K562 (cell line): ENCODE data around the gene CASTOR1. TPM values are rescaled to one million over a fixed set of nuclear protein-coding genes. Genes with fewer than 3 reads are reported as not detected.

Experiments used
- ATAC-seq: fragments of 200-7000 bp; cut with Tn5 transposase; 3 replicates; pipeline ENCODE4 v1.9.1; 2020; ENCODE audit warnings: moderate library complexity
- BruUV-seq: library from RNA; stranded (reverse); fragments of 400-500 nt; replicated peaks from 2 replicates; lab custom pipeline; 2021; lab: Mats Ljungman, UMichigan
- CTCF ChIA-PET: fragments of 300-600 bp; formaldehyde crosslinking; extraction: SDS; loops from one replicate; lab custom pipeline; 2021; ENCODE audit warnings: low intra/inter-chr PET ratio; lab: Yijun Ruan, JAX
- POLR2A ChIA-PET: fragments of 300-600, 350-650 bp; sonication (Branson Sonifier 250); formaldehyde crosslinking; extraction: SDS; loops from one replicate; lab custom pipeline; 2021; ENCODE audit warnings: antibody characterized with exemption, inconsistent platforms; lab: Yijun Ruan, JAX
- DNase-seq, 4 experiments: peaks; one replicate each; pipeline versions ENCODE4 v3.0.0 to v3.0.0-alpha.2; 2011 to 2018; ENCODE audit warnings: low spot score in 3 of 4, mixed read lengths in 3 of 4; ENCODE audit errors: extremely low read depth in 1 of 4
- FAIRE-seq: peaks from 2 replicates; lab custom pipeline; 2011; peaks lifted over from hg19 to GRCh38; lab: Jason Lieb, UNC
- H2AFZ ChIP-seq: 2 replicates; pipeline ENCODE4 v1.6.0; 2011; ENCODE audit warnings: low read depth, low read length, control low read depth, inconsistent platforms
- H3K27ac ChIP-seq: fragments of 200-600 bp; 3 replicates; pipeline ENCODE4 v1.8.0; 2011; ENCODE audit warnings: low read depth, mild to moderate bottlenecking, control low read depth, inconsistent platforms, low read length, moderate library complexity, mixed read lengths; ENCODE audit errors: extremely low read depth
- H3K27me3 ChIP-seq, 2 experiments: fragments of 300-600 bp in 1 of 2; 2 replicates in 1 of 2; 3 replicates in 1 of 2; pipeline versions ENCODE4 v1.6.0 to v1.8.0; 2011; ENCODE audit warnings: inconsistent platforms in 2 of 2, low read length in 2 of 2, mild to moderate bottlenecking in 1 of 2, mixed read lengths in 1 of 2, moderate library complexity in 1 of 2; ENCODE audit not compliant: control insufficient read depth in 2 of 2, insufficient read depth in 2 of 2
- H3K36me3 ChIP-seq: fragments of 300-600 bp; 3 replicates; pipeline ENCODE4 v1.8.0; 2011; ENCODE audit warnings: mild to moderate bottlenecking, low read length, inconsistent platforms; ENCODE audit not compliant: control insufficient read depth, insufficient read depth
- H3K4me1 ChIP-seq, 2 experiments: fragments of 200-600 bp in 1 of 2; replicated peaks in 1 of 2; 2 replicates in 1 of 2; 3 replicates in 1 of 2; pipeline versions ENCODE4 v1.5.1 to v1.8.0; 2011; ENCODE audit warnings: inconsistent platforms in 2 of 2, low read length in 2 of 2, mild to moderate bottlenecking in 1 of 2, mixed read lengths in 1 of 2, moderate library complexity in 1 of 2; ENCODE audit not compliant: control insufficient read depth in 2 of 2, insufficient read depth in 2 of 2
- H3K4me2 ChIP-seq: 2 replicates; pipeline ENCODE4 v1.6.1; 2011; ENCODE audit warnings: low read length, control low read depth, inconsistent platforms, mixed read lengths; ENCODE audit not compliant: insufficient read depth
- H3K4me3 ChIP-seq: fragments of 200-600 bp; sonication (generic), shearing (Covaris generic); 2 replicates; pipeline ENCODE4 v1.5.1; 2016; ENCODE audit warnings: control low read depth, inconsistent platforms
- H3K79me2 ChIP-seq: fragments of 200-600 bp; 3 replicates; pipeline ENCODE4 v1.8.0; 2011; ENCODE audit warnings: low read length, inconsistent platforms; ENCODE audit not compliant: control insufficient read depth, insufficient read depth
- H3K9ac ChIP-seq, 2 experiments: 2 replicates each; pipeline versions ENCODE4 v1.6.0 to v1.6.1; 2011; ENCODE audit warnings: low read depth in 2 of 2, low read length in 2 of 2, control low read depth in 1 of 2, inconsistent platforms in 1 of 2, mild to moderate bottlenecking in 1 of 2, mixed read lengths in 1 of 2; ENCODE audit not compliant: insufficient read depth in 1 of 2
- H3K9me1 ChIP-seq: one replicate; pipeline ENCODE4 v1.6.0; 2011; ENCODE audit warnings: inconsistent platforms, mild to moderate bottlenecking, low read length, moderate library complexity; ENCODE audit not compliant: control insufficient read depth, insufficient read depth
- H3K9me3 ChIP-seq: replicated peaks from 2 replicates; pipeline ENCODE4 v1.5.1; 2011; ENCODE audit warnings: low read depth, low read length, inconsistent platforms; ENCODE audit not compliant: control insufficient read depth, insufficient read depth
- H4K20me1 ChIP-seq: replicated peaks from 2 replicates; pipeline ENCODE4 v1.6.1; 2011; ENCODE audit warnings: low read length, inconsistent platforms, mixed read lengths; ENCODE audit not compliant: control insufficient read depth, insufficient read depth
- CREB1 ChIP-seq, 2 experiments: sonication (generic) in 1 of 2; formaldehyde crosslinking in 1 of 2; IDR thresholded peaks; 2 replicates each; pipeline versions ENCODE4 v1.6.1 to v1.8.0; 2012 to 2022; ENCODE audit warnings: inconsistent platforms in 1 of 2, mild to moderate bottlenecking in 1 of 2, missing genetic modification reagents in 1 of 2, moderate library complexity in 1 of 2
- CREM ChIP-seq: IDR thresholded peaks from 2 replicates; pipeline ENCODE4 v1.6.1; 2014; ENCODE audit warnings: antibody characterized with exemption, low read depth
- ELF1 ChIP-seq: fragments of 200-800 bp; sonication (Bioruptor generic); IDR thresholded peaks from 2 replicates; pipeline ENCODE4 v1.6.1; 2016; ENCODE audit warnings: missing genetic modification characterization, missing compliant biosample characterization
- HMGN3 ChIP-seq: IDR thresholded peaks from 2 replicates; pipeline ENCODE4 v1.6.1; 2011; ENCODE audit warnings: borderline replicate concordance, low read depth, mild to moderate bottlenecking, mixed read lengths, low read length; ENCODE audit not compliant: insufficient read length; ENCODE audit errors: extremely low read depth
- KLF10 ChIP-seq: fragments of 250-450 bp; sonication (Bioruptor Pico); IDR thresholded peaks from 2 replicates; pipeline ENCODE4 v1.6.1; 2021; ENCODE audit warnings: matching md5 sums
- MYNN ChIP-seq, 2 experiments: sonication (generic); formaldehyde crosslinking in 1 of 2; IDR thresholded peaks; 2 replicates each; pipeline versions ENCODE4 v1.5.0 to v1.6.1; 2016 to 2020; ENCODE audit warnings: antibody characterized with exemption in 1 of 2, missing genetic modification reagents in 1 of 2
- NCOR1 ChIP-seq: fragments of 450-650 bp; IDR thresholded peaks from 2 replicates; pipeline ENCODE4 v1.6.1; 2016; ENCODE audit warnings: mild to moderate bottlenecking, moderate library complexity
- NR2C2 ChIP-seq, 2 experiments: fragments of 200-800 bp in 1 of 2; sonication (Bioruptor generic) in 1 of 2; sonication (generic) in 1 of 2; formaldehyde crosslinking in 1 of 2; IDR thresholded peaks; 2 replicates each; pipeline versions ENCODE4 v1.6.1 to v1.8.0; 2016 to 2022; ENCODE audit warnings: mild to moderate bottlenecking in 1 of 2, missing compliant biosample characterization in 1 of 2, missing genetic modification characterization in 1 of 2, missing genetic modification reagents in 1 of 2
- POLR2H ChIP-seq: IDR thresholded peaks from 2 replicates; pipeline ENCODE4 v1.6.1; 2016; ENCODE audit warnings: missing genetic modification characterization, low read depth, mild to moderate bottlenecking, control low read depth, missing compliant biosample characterization, moderate library complexity
- SRSF9 ChIP-seq: fragments of 200-400 bp; formaldehyde crosslinking; IDR thresholded peaks from 2 replicates; pipeline ENCODE4 v1.6.1; 2017; ENCODE audit warnings: low read depth, low read length, borderline replicate concordance
- XRCC3 ChIP-seq: fragments of 450-650 bp; IDR thresholded peaks from 2 replicates; pipeline ENCODE4 v1.6.1; 2017; ENCODE audit warnings: mild to moderate bottlenecking, moderate library complexity
- YBX1 ChIP-seq: fragments of 450-650 bp; IDR thresholded peaks from 2 replicates; pipeline ENCODE4 v1.7.1; 2016; ENCODE audit warnings: mild to moderate bottlenecking
- ZKSCAN1 ChIP-seq: fragments of 150-350 bp; IDR thresholded peaks from 2 replicates; pipeline ENCODE4 v1.6.1; 2016; ENCODE audit warnings: low read depth, low read length
- ZNF512 ChIP-seq: IDR thresholded peaks from 2 replicates; pipeline ENCODE4 v1.6.1; 2016; ENCODE audit warnings: missing genetic modification characterization, missing compliant biosample characterization
- ZNF584 ChIP-seq: fragments of 200-800 bp; sonication (Bioruptor generic); IDR thresholded peaks from 2 replicates; pipeline ENCODE4 v1.6.1; 2016; ENCODE audit warnings: low read depth, mild to moderate bottlenecking, missing genetic modification characterization, missing compliant biosample characterization
- WGBS: fragments of 100-300 bp; shearing (Covaris generic); methylation state at CpG from one replicate; pipeline ENCODE4 v1.1.6; 2016; ENCODE audit warnings: low coverage, mixed read lengths; ENCODE audit not compliant: insufficient coverage; ENCODE audit errors: missing lambda C conversion rate; 5-methylcytosine and 5-hydroxymethylcytosine counted together
- in situ Hi-C: fragments of 300-500 bp; cut with MboI; formaldehyde crosslinking; loops from 4 replicates; pipeline ENCODE4 v1.15.0; 2018; ENCODE audit warnings: inconsistent platforms, mixed read lengths
- intact Hi-C: fragments of 100-400 bp; cut with micrococcal nuclease; formaldehyde crosslinking; loops from 2 replicates; pipeline ENCODE4 v1.14.2; 2022
- polyA plus RNA-seq, 8 experiments: library from polyadenylated mRNA; depleted of rRNA in 4 of 8; stranded (reverse) in 5 of 8; unstranded in 3 of 8; fragments of >200 nt; fragmentation: Nextera tagmentation in 2 of 8; fragmentation: Illumina TruSeq in 1 of 8; extraction: Ambion mirVana in 2 of 8; extraction: Trizol in 1 of 8; gene quantifications; 2 replicates each; pipeline versions ENCODE4 v1.2.1 to v1.2.3, GENCODE V29; 2011 to 2014; ENCODE audit warnings: inconsistent platforms in 1 of 8, missing spikeins in 1 of 8
- total RNA-seq, 7 experiments: library from RNA; depleted of rRNA in 6 of 7; stranded (reverse); fragments of >200 nt in 6 of 7; fragmentation: Illumina TruSeq in 2 of 7; extraction: Trizol in 2 of 7; gene quantifications; 2 replicates each; pipeline versions ENCODE4 v1.2.1 to v1.2.3, GENCODE V29; 2011 to 2021; ENCODE audit warnings: low replicate concordance in 1 of 7

The CASTOR1 gene
- total and polyA plus RNA-seq, 9 of the 15 experiments (the other 6 are each of a cell fraction or from before 2014, with no cell fraction given) = 0.35 to 2.6 (median 1.1) TPM

- Histone ChIP-seq H3K4me1 (peaks cover 2 to 43% of the 10 kb centered on the region in 2 experiments; a peak in 2 of 5 replicates), H3K4me3 (no peak overlapping the region), H3K9me3 (no peaks in the 10 kb centered on the region), H3K36me3 (no peaks in the 10 kb centered on the region), H4K20me1 (no peaks in the 10 kb centered on the region), H3K79me2 (no peaks in the 10 kb centered on the region), H2AFZ (no peak overlapping the region), H3K27ac (no peak overlapping the region), H3K9me1 (no peaks in the 10 kb centered on the region), H3K9ac (no peak overlapping the region), H3K27me3 (no peaks in the 10 kb centered on the region), H3K4me2 (no peak overlapping the region)
- WGBS = 44% methylated on average over 4 of the region's 11 CpGs
- no peak for FAIRE-seq
- no TSS peak for BruUV-seq
- ChIA-PET POLR2A (interaction anchor here (0.6 to 1.6 kb wide), 4 partner anchors 27 to 627 kb away, joined by 3 to 6 read pairs (median 4); no protein-coding TSS in a partner anchor), CTCF (no interaction called here)
- no peak for TF ChIP-seq MYNN (IDR thresholded peaks at IDR 0.05)
- no peak for TF ChIP-seq MYNN (CRISPR knock-in tag; IDR thresholded peaks at IDR 0.05)
- TF ChIP-seq KLF10 (CRISPR knock-in tag) = no peak
- TF ChIP-seq ZNF584 (CRISPR knock-in tag) = no peak
- peak; percentile 87 for TF ChIP-seq ZKSCAN1
- intact Hi-C loops = no loop called here
- in situ Hi-C loops = no loop called here
- no peak for ATAC-seq
- no peak for DNase-seq
Measured at GRCh38 chr22:30260276-30260675, 29.0 kb downstream of the CASTOR1 start.

- Histone ChIP-seq H4K20me1 (no peaks in the 10 kb centered on the region), H3K4me2 (no peak overlapping the region), H3K36me3 (no peaks in the 10 kb centered on the region), H3K4me3 (no peak overlapping the region), H3K9me1 (no peaks in the 10 kb centered on the region), H3K4me1 (peaks cover 0 to 41% of the 10 kb centered on the region in 2 experiments; a peak in 2 of 5 replicates), H3K79me2 (no peaks in the 10 kb centered on the region), H3K27me3 (no peaks in the 10 kb centered on the region; a peak in 1 of 5 replicates), H3K9me3 (no peaks in the 10 kb centered on the region), H2AFZ (no peak overlapping the region), H3K9ac (no peak overlapping the region; a peak in 1 of 4 replicates), H3K27ac (no peak overlapping the region)
- in situ Hi-C loops (no loop called here), intact Hi-C loops (no loop called here)
- ATAC-seq (no peak), FAIRE-seq (no peak), DNase-seq (no peak)
- WGBS = 12% methylated on average over 3 of the region's 6 CpGs
- CTCF ChIA-PET = interaction anchor here (0.9 kb wide), 1 partner anchor 231 kb away, joined by 3 read pairs; no protein-coding TSS in a partner anchor
- POLR2A ChIA-PET = no interaction called here
- no TSS peak for BruUV-seq
- TF ChIP-seq CREM = no peak
- TF ChIP-seq CREB1 (IDR thresholded peaks at IDR 0.05) = no peak
- no peak for TF ChIP-seq CREB1 (CRISPR knock-in tag; IDR thresholded peaks at IDR 0.05)
- TF ChIP-seq NR2C2 (CRISPR knock-in tag; IDR thresholded peaks at IDR 0.05) = no peak
- TF ChIP-seq NR2C2 (tag; IDR thresholded peaks at IDR 0.05) = no peak
- no peak for TF ChIP-seq ELF1
- TF ChIP-seq ZNF512 = no peak
- TF ChIP-seq YBX1 = no peak
- no peak for TF ChIP-seq POLR2H
- TF ChIP-seq NCOR1 = no peak
- no peak for TF ChIP-seq XRCC3
- TF ChIP-seq HMGN3 = no peak
- no peak for TF ChIP-seq SRSF9
Measured at GRCh38 chr22:30254314-30254713, 35.0 kb downstream of the CASTOR1 start.
